WTC11 (cell line): ENCODE data around the gene SLC26A8. TPM values are rescaled to one million over a fixed set of nuclear protein-coding genes. Genes with fewer than 3 reads are reported as not detected.

Experiments used
- ATAC-seq: fragments of 200-7000 bp; cut with Tn5 transposase; 2 replicates; pipeline ENCODE4 v1.10.0; 2021; ENCODE audit warnings: mild to moderate bottlenecking, moderate library complexity
- CTCF ChIA-PET: fragments of 300-600 bp; sonication (Branson Sonifier 250); formaldehyde crosslinking; loops from one replicate; lab custom pipeline; 2021; ENCODE audit warnings: antibody characterized with exemption; lab: Charles Lee
- POLR2A ChIA-PET: fragments of 350-600 bp; sonication (Branson Sonifier 250); formaldehyde crosslinking; loops from one replicate; lab custom pipeline; 2021; ENCODE audit warnings: antibody characterized with exemption; lab: Charles Lee
- DNase-seq: peaks from one replicate; pipeline ENCODE4 v3.0.0; 2021; ENCODE audit warnings: low spot score
- H3K27ac Mint-ChIP-seq: 2 replicates; pipeline ENCODE4 v1.8.0; 2021; ENCODE audit warnings: mixed read lengths
- H3K27me3 Mint-ChIP-seq: 2 replicates; pipeline ENCODE4 v1.8.0; 2021; ENCODE audit warnings: low read depth, mild to moderate bottlenecking, moderate library complexity, mixed read lengths
- H3K36me3 Mint-ChIP-seq: 2 replicates; pipeline ENCODE4 v1.8.0; 2021; ENCODE audit warnings: mixed read lengths
- H3K4me1 Mint-ChIP-seq: 2 replicates; pipeline ENCODE4 v1.8.0; 2022; ENCODE audit warnings: mixed read lengths
- H3K4me3 Mint-ChIP-seq: 2 replicates; pipeline ENCODE4 v1.8.0; 2021; ENCODE audit warnings: mild to moderate bottlenecking, moderate library complexity, mixed read lengths
- H3K9me3 Mint-ChIP-seq: 2 replicates; pipeline ENCODE4 v1.8.0; 2021; ENCODE audit warnings: mixed read lengths
- FOXP1 ChIP-seq: sonication (generic); formaldehyde crosslinking; IDR thresholded peaks from 2 replicates; pipeline ENCODE4 v1.8.0; 2022; ENCODE audit warnings: missing genetic modification reagents, mild to moderate bottlenecking, moderate library complexity, borderline replicate concordance
- JUN ChIP-seq: sonication (generic); formaldehyde crosslinking; IDR thresholded peaks from 2 replicates; pipeline ENCODE4 v1.8.0; 2023; ENCODE audit warnings: mild to moderate bottlenecking, missing genetic modification reagents
- KAT7 ChIP-seq: sonication (generic); formaldehyde crosslinking; IDR thresholded peaks from 2 replicates; pipeline ENCODE4 v1.8.1; 2023; ENCODE audit warnings: missing genetic modification reagents, mild to moderate bottlenecking, borderline replicate concordance
- NFYB ChIP-seq: sonication (generic); formaldehyde crosslinking; conservative IDR thresholded peaks from 2 replicates; pipeline ENCODE4 v1.8.0; 2022; ENCODE audit warnings: low read depth, missing genetic modification reagents
- NR2C2 ChIP-seq: sonication (generic); formaldehyde crosslinking; IDR thresholded peaks from 2 replicates; pipeline ENCODE4 v1.8.0; 2022; ENCODE audit warnings: mild to moderate bottlenecking, missing genetic modification reagents
- PRRX2 ChIP-seq: fragments of 250-450 bp; sonication (Bioruptor Pico); IDR thresholded peaks from 2 replicates; pipeline ENCODE4 v1.8.0; 2021; ENCODE audit warnings: mild to moderate bottlenecking
- SMAD3 ChIP-seq: sonication (generic); formaldehyde crosslinking; IDR thresholded peaks from 2 replicates; pipeline ENCODE4 v1.8.0; 2022; ENCODE audit warnings: missing genetic modification reagents, mild to moderate bottlenecking, borderline replicate concordance
- SMAD4 ChIP-seq: sonication (generic); formaldehyde crosslinking; IDR thresholded peaks from 2 replicates; pipeline ENCODE4 v1.8.0; 2022; ENCODE audit warnings: mild to moderate bottlenecking, missing genetic modification reagents
- SOX15 ChIP-seq: fragments of 250-450 bp; sonication (Bioruptor Pico); IDR thresholded peaks from 2 replicates; pipeline ENCODE4 v1.9.0; 2021; ENCODE audit warnings: mild to moderate bottlenecking
- SP1 ChIP-seq: sonication (generic); formaldehyde crosslinking; conservative IDR thresholded peaks from 2 replicates; pipeline ENCODE4 v1.8.1; 2022; ENCODE audit warnings: missing genetic modification reagents
- TEAD1 ChIP-seq: sonication (generic); formaldehyde crosslinking; IDR thresholded peaks from 2 replicates; pipeline ENCODE4 v1.8.0; 2022; ENCODE audit warnings: mild to moderate bottlenecking, missing genetic modification reagents
- ZNF121 ChIP-seq: sonication (generic); formaldehyde crosslinking; IDR thresholded peaks from 2 replicates; pipeline ENCODE4 v1.8.0; 2023; ENCODE audit warnings: missing genetic modification reagents
- ZNF219 ChIP-seq: sonication (generic); formaldehyde crosslinking; IDR thresholded peaks from 2 replicates; pipeline ENCODE4 v1.8.0; 2023; ENCODE audit warnings: missing genetic modification reagents, mild to moderate bottlenecking, borderline replicate concordance
- ZNF396 ChIP-seq: fragments of 250-450 bp; sonication (Bioruptor Pico); IDR thresholded peaks from 2 replicates; pipeline ENCODE4 v1.8.0; 2021; ENCODE audit warnings: mild to moderate bottlenecking, moderate library complexity, borderline replicate concordance
- total RNA-seq: library from RNA; stranded (reverse); gene quantifications from 3 replicates; pipeline ENCODE4 v1.2.3, GENCODE V29; 2021
- TF ChIP-seq, protein P1 (sequence below): fragments of 250-450 bp; sonication (Bioruptor Pico); IDR thresholded peaks from 2 replicates; pipeline ENCODE4 v1.9.0; 2021; ENCODE audit warnings: moderate library complexity, mild to moderate bottlenecking, inconsistent platforms, borderline replicate concordance
- TF ChIP-seq, protein P2 (sequence below): sonication (generic); formaldehyde crosslinking; IDR thresholded peaks from 2 replicates; pipeline ENCODE4 v1.8.0; 2023; ENCODE audit warnings: mild to moderate bottlenecking, missing genetic modification reagents
- TF ChIP-seq, protein P3 (sequence below): sonication (generic); formaldehyde crosslinking; IDR thresholded peaks from 2 replicates; pipeline ENCODE4 v1.8.1; 2023; ENCODE audit warnings: mild to moderate bottlenecking, missing genetic modification reagents, moderate library complexity
- TF ChIP-seq, protein P4 (sequence below): fragments of 250-450 bp; sonication (Bioruptor Pico); conservative IDR thresholded peaks from 2 replicates; pipeline ENCODE4 v1.9.0; 2021; ENCODE audit warnings: mild to moderate bottlenecking
- TF ChIP-seq, protein P5 (sequence below): sonication (generic); formaldehyde crosslinking; IDR thresholded peaks from 2 replicates; pipeline ENCODE4 v1.8.0; 2022; ENCODE audit warnings: mild to moderate bottlenecking, missing genetic modification reagents
- TF ChIP-seq, protein P6 (sequence below): sonication (generic); formaldehyde crosslinking; IDR thresholded peaks from 2 replicates; pipeline ENCODE4 v1.8.0; 2022; ENCODE audit warnings: mild to moderate bottlenecking, missing genetic modification reagents

The SLC26A8 gene
- total RNA-seq, 1 experiment from 2014 or later: 0.50 TPM

DNA sequence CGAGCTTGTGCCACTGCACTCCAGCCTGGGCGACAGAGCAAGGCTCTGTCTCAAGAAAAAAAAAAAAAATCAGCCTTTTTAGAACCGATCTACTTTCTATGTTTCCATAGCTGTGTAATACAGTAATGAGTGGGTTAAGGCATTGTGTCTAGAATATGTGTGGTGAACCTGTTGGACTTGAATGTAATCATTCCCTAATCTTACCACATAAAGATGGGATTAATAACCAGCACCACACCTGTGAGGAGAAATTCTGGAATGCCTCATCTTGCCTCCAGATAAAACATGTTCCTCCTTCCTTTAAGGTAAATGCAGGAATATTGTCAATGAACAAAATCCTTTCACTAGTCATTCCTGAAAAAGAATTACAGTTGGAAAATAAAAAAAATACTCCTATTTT, 46.8 kb upstream of the SLC26A8 start:
- no peaks in the 10 kb centered on the region for H3K27me3 Mint-ChIP-seq
- TF ChIP-seq, protein P1, sequence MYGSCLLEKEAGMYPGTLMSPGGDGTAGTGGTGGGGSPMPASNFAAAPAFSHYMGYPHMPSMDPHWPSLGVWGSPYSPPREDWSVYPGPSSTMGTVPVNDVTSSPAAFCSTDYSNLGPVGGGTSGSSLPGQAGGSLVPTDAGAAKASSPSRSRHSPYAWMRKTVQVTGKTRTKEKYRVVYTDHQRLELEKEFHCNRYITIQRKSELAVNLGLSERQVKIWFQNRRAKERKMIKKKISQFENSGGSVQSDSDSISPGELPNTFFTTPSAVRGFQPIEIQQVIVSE (CRISPR knock-in tag): no peak
- TF ChIP-seq, protein P2, sequence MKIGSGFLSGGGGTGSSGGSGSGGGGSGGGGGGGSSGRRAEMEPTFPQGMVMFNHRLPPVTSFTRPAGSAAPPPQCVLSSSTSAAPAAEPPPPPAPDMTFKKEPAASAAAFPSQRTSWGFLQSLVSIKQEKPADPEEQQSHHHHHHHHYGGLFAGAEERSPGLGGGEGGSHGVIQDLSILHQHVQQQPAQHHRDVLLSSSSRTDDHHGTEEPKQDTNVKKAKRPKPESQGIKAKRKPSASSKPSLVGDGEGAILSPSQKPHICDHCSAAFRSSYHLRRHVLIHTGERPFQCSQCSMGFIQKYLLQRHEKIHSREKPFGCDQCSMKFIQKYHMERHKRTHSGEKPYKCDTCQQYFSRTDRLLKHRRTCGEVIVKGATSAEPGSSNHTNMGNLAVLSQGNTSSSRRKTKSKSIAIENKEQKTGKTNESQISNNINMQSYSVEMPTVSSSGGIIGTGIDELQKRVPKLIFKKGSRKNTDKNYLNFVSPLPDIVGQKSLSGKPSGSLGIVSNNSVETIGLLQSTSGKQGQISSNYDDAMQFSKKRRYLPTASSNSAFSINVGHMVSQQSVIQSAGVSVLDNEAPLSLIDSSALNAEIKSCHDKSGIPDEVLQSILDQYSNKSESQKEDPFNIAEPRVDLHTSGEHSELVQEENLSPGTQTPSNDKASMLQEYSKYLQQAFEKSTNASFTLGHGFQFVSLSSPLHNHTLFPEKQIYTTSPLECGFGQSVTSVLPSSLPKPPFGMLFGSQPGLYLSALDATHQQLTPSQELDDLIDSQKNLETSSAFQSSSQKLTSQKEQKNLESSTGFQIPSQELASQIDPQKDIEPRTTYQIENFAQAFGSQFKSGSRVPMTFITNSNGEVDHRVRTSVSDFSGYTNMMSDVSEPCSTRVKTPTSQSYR: no peak
- no peak for TF ChIP-seq ZNF396 (CRISPR knock-in tag)
- H3K4me3 Mint-ChIP-seq: no peak overlapping the region
- DNase-seq (no peak), ATAC-seq (no peak)
- 0 out of 2 replicates have a peak, but pooled peaks cover 6% of the 10 kb centered on the region for H3K36me3 Mint-ChIP-seq
- no peaks in the 10 kb centered on the region for H3K9me3 Mint-ChIP-seq
- CTCF ChIA-PET: no interaction called here
- POLR2A ChIA-PET: no interaction called here
- no peaks in the 10 kb centered on the region for H3K4me1 Mint-ChIP-seq
- no peak overlapping the region for H3K27ac Mint-ChIP-seq

DNA sequence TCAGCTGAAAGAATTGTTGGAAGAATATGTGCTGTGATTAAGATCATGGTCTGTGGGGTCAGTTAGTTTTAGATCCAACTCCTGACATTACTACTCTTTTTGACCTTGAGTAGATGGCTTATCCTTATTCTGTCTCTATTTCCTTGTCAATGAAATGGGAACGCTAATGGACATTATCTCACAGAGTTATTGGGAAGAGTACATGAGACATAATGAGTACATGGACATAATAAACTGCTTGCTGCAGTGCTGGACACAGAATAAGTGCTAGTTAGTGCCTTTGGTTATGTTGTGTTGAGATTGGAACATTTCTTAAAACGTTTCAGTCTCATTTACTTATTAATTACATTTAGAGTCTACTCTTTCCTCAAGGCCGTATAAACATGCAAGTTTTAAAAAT, 45.8 kb upstream of the SLC26A8 start:
- 0 out of 2 replicates have a peak, but pooled peaks cover 1% of the 10 kb centered on the region for H3K36me3 Mint-ChIP-seq
- ChIA-PET POLR2A (no interaction called here), CTCF (no interaction called here)
- H3K4me1 Mint-ChIP-seq: no peaks in the 10 kb centered on the region
- TF ChIP-seq NFYB (CRISPR knock-in tag) (no peak), PRRX2 (no peak), TEAD1 (CRISPR knock-in tag) (no peak), FOXP1 (CRISPR knock-in tag) (no peak), ZNF121 (CRISPR knock-in tag) (no peak), SMAD3 (CRISPR knock-in tag) (no peak), KAT7 (no peak), SP1 (CRISPR knock-in tag) (no peak), ZNF396 (CRISPR knock-in tag) (no peak), ZNF219 (CRISPR knock-in tag) (no peak), SMAD4 (CRISPR knock-in tag) (no peak), SOX15 (CRISPR knock-in tag) (no peak), NR2C2 (CRISPR knock-in tag) (no peak), JUN (CRISPR knock-in tag) (no peak)
- TF ChIP-seq, protein P3, sequence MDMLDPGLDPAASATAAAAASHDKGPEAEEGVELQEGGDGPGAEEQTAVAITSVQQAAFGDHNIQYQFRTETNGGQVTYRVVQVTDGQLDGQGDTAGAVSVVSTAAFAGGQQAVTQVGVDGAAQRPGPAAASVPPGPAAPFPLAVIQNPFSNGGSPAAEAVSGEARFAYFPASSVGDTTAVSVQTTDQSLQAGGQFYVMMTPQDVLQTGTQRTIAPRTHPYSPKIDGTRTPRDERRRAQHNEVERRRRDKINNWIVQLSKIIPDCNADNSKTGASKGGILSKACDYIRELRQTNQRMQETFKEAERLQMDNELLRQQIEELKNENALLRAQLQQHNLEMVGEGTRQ (CRISPR knock-in tag): no peak
- TF ChIP-seq, protein P4, sequence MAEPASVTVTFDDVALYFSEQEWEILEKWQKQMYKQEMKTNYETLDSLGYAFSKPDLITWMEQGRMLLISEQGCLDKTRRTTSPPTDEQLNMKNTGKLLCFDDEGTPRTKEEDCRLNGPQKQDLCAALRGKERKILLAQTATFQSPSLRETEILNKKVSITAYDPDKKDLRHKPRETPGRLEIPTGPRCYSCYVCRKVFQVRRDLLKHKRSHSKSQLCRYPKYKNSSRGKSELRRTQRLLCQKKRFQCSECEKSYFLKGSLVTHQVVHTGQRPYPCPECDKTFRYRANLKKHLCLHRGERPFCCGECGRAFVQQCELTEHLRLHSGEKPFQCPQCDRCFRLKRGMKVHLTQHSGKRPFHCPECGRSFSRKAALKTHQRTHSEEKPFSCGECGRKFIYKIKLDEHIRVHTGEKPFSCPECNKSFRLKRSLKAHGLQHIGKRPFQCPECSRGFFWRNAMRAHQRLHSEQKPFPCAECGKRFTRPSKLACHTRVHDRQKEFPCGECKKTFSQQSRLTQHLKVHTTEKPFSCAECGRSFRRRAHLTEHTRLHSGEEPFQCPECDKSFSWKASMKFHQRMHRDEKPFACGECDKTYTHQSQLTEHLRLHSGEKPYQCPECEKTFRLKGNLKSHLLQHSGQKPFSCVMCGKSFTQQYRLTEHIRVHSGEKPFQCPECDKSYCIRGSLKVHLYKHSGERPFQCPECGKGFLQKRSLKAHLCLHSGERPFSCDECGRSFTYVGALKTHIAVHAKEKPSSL (CRISPR knock-in tag): no peak
- TF ChIP-seq, protein P5, sequence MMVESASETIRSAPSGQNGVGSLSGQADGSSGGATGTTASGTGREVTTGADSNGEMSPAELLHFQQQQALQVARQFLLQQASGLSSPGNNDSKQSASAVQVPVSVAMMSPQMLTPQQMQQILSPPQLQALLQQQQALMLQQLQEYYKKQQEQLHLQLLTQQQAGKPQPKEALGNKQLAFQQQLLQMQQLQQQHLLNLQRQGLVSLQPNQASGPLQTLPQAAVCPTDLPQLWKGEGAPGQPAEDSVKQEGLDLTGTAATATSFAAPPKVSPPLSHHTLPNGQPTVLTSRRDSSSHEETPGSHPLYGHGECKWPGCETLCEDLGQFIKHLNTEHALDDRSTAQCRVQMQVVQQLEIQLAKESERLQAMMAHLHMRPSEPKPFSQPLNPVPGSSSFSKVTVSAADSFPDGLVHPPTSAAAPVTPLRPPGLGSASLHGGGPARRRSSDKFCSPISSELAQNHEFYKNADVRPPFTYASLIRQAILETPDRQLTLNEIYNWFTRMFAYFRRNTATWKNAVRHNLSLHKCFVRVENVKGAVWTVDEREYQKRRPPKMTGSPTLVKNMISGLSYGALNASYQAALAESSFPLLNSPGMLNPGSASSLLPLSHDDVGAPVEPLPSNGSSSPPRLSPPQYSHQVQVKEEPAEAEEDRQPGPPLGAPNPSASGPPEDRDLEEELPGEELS (CRISPR knock-in tag): no peak
- TF ChIP-seq, protein P6, sequence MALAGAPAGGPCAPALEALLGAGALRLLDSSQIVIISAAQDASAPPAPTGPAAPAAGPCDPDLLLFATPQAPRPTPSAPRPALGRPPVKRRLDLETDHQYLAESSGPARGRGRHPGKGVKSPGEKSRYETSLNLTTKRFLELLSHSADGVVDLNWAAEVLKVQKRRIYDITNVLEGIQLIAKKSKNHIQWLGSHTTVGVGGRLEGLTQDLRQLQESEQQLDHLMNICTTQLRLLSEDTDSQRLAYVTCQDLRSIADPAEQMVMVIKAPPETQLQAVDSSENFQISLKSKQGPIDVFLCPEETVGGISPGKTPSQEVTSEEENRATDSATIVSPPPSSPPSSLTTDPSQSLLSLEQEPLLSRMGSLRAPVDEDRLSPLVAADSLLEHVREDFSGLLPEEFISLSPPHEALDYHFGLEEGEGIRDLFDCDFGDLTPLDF (CRISPR knock-in tag): no peak
- no peak for ATAC-seq
- DNase-seq: no peak
- H3K27me3 Mint-ChIP-seq: no peaks in the 10 kb centered on the region
- H3K4me3 Mint-ChIP-seq: no peak overlapping the region
- no peaks in the 10 kb centered on the region for H3K9me3 Mint-ChIP-seq
- no peak overlapping the region for H3K27ac Mint-ChIP-seq
